Kidney (tissue), 14 donors: ENCODE measurements around the gene GNG14. TPM values are rescaled to one million over a fixed set of nuclear protein-coding genes. Genes with fewer than 3 reads are reported as not detected.
"Not testable (repeated sequence)": the region's sequence is repeated elsewhere in the genome, so short reads cannot be mapped to it uniquely, and the experiment has no call there.

Experiments used
- DNase-seq, 5 donors: peaks; one replicate each; pipeline ENCODE4 v3.0.0-alpha.2; 2013 to 2020
- FAIRE-seq: peaks from 2 replicates; lab custom pipeline; 2012; peaks lifted over from hg19 to GRCh38; lab: Jason Lieb, UNC
- H3K27ac ChIP-seq, 2 donors: one replicate each; pipeline ENCODE4 v1.7.0; 2013; ENCODE audit warnings: low read depth in 2 of 2, low read length in 2 of 2, inconsistent platforms in 1 of 2
- H3K27me3 ChIP-seq: one replicate; pipeline ENCODE4 v1.7.1; 2013; ENCODE audit warnings: low read length, inconsistent platforms; ENCODE audit not compliant: control insufficient read depth, insufficient read depth
- H3K36me3 ChIP-seq, 3 donors: one replicate each; pipeline versions ENCODE4 v1.7.0 to v1.7.1; 2013; ENCODE audit warnings: low read length in 3 of 3, control low read depth in 1 of 3, inconsistent platforms in 1 of 3; ENCODE audit not compliant: insufficient read depth in 3 of 3, control insufficient read depth in 2 of 3
- H3K4me1 ChIP-seq, 3 donors: one replicate each; pipeline versions ENCODE4 v1.7.0 to v1.7.1; 2013; ENCODE audit warnings: low read length in 3 of 3, inconsistent platforms in 1 of 3, low read depth in 1 of 3; ENCODE audit not compliant: control insufficient read depth in 2 of 3, insufficient read depth in 2 of 3
- H3K4me3 ChIP-seq, 3 donors: one replicate each; pipeline versions ENCODE4 v1.7.0 to v1.8.1; 2013; ENCODE audit warnings: low read length in 3 of 3, control low read depth in 1 of 3, inconsistent platforms in 1 of 3
- H3K9ac ChIP-seq, 3 donors: one replicate each; pipeline versions ENCODE4 v1.7.0 to v1.7.1; 2013; ENCODE audit warnings: low read length in 3 of 3, control low read depth in 1 of 3, inconsistent platforms in 1 of 3
- H3K9me3 ChIP-seq, 3 donors: one replicate each; pipeline versions ENCODE4 v1.7.0 to v1.7.1; 2013; ENCODE audit warnings: low read length in 3 of 3, control low read depth in 1 of 3, inconsistent platforms in 1 of 3; ENCODE audit not compliant: control insufficient read depth in 2 of 3, insufficient read depth in 1 of 3
- intact Hi-C: fragments of 100-400 bp; cut with DNase I; formaldehyde crosslinking; loops from one replicate; pipeline ENCODE4 v1.11.1; 2022
- polyA plus RNA-seq: library from polyadenylated mRNA; stranded (reverse); fragments of 350-450 nt; fragmentation: Illumina TruSeq; extraction: RNeasy Lipid Tissue Mini Kit (QIAGEN cat#74804); gene quantifications from one replicate; pipeline ENCODE4 v1.2.3, GENCODE V29; 2014; ENCODE audit warnings: low read depth, low replicate concordance; ENCODE audit not compliant: insufficient read depth
- total RNA-seq: library from RNA; stranded (reverse); fragmentation: NEBNext Ultra II Directional; extraction: Animal tissue kit (Norgen Biotek cat#: 25700); gene quantifications from one replicate; pipeline ENCODE4 v1.2.1, GENCODE V29; 2021
- TF ChIP-seq, protein P1 (sequence below): IDR thresholded peaks from 3 replicates; pipeline ENCODE4 v1.5.1; 2012; ENCODE audit warnings: mild to moderate bottlenecking, moderate library complexity, borderline replicate concordance; ENCODE audit not compliant: insufficient read depth; ENCODE audit errors: extremely low read depth
- donor health status: control.
- donor health status: control.
- donor health status: control.
- donor health status: control.
- donor health status: control.
- donor health status: DM: yes; HTN: yes; CAD: no.
- donor health status: Normal renal cell carcinoma (clear cell type).

Gene GNG14
- total and polyA plus RNA-seq, 2 donors from 2014 or later: not detected

DNA sequence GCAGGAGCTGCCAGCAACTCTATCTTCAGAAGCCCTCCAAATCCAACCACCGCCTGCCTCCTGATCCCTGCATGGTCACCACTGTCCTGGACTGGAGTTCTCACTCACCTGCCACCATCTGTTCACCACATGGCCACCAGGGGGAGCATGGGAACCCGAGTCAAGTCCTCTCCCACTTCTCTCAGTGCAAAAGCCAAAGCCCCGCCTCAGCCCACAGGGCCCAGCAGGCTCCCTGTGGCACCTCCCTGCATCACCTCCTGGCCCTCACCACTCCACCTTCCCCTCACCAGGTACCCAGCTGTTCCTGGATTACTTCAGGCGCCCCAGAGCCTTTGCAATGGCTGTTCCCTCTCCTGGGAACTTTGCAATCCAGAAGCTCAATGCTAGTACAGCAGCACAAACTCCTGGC lies 11.4 kb upstream of the GNG14 start:
- Histone ChIP-seq H3K4me1 (peaks cover 0 to 4% (median 0%) of the 10 kb centered on the region in 3 donors), H3K27ac (no peak overlapping the region), H3K9ac (no peak overlapping the region), H3K4me3 (no peak overlapping the region), H3K36me3 (peaks cover 13 to 44% (median 28%) of the 10 kb centered on the region in 3 donors), H3K9me3 (no peaks in the 10 kb centered on the region), H3K27me3 (no peaks in the 10 kb centered on the region)
- TF ChIP-seq, protein P1, sequence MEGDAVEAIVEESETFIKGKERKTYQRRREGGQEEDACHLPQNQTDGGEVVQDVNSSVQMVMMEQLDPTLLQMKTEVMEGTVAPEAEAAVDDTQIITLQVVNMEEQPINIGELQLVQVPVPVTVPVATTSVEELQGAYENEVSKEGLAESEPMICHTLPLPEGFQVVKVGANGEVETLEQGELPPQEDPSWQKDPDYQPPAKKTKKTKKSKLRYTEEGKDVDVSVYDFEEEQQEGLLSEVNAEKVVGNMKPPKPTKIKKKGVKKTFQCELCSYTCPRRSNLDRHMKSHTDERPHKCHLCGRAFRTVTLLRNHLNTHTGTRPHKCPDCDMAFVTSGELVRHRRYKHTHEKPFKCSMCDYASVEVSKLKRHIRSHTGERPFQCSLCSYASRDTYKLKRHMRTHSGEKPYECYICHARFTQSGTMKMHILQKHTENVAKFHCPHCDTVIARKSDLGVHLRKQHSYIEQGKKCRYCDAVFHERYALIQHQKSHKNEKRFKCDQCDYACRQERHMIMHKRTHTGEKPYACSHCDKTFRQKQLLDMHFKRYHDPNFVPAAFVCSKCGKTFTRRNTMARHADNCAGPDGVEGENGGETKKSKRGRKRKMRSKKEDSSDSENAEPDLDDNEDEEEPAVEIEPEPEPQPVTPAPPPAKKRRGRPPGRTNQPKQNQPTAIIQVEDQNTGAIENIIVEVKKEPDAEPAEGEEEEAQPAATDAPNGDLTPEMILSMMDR: peak; percentile 79
- DNase-seq: peak; percentile 80 to 91 (median 86)
- FAIRE-seq: no peak
- intact Hi-C loops: loop anchor here (10.0 kb wide), 1 partner anchor 118 kb away; the partner anchor contains the start of gene JUNB

DNA sequence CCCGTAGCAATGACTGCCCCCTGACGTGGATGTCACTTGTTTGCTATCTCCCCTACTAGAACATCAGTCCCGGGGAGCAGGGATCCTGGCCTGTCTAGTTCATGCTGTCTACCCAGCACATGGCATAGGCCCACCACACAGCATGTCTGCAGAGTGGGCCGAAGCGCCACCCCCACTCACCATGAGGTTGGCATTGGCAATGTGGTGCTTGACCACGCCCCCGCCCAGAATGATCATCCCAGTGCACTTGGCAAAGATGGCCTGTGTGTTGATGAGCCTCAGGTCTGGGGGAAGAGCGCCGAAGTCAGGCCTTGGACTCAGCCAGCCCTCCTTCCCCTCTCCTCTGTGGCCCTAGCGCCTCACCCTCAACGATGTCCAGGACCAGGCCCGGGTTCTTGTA lies 10.9 kb upstream of the GNG14 start:
- H3K4me3 ChIP-seq: no peak overlapping the region
- intact Hi-C loops: loop anchor here (10.0 kb wide), 1 partner anchor 118 kb away; the partner anchor contains the start of gene JUNB
- H3K9me3 ChIP-seq: no peaks in the 10 kb centered on the region
- TF ChIP-seq, protein P1: no peak
- DNase-seq: no peak
- H3K36me3 ChIP-seq: peaks cover 13 to 44% (median 28%) of the 10 kb centered on the region in 3 donors
- no peak overlapping the region for H3K9ac ChIP-seq
- H3K4me1 ChIP-seq: peaks cover 0 to 4% (median 0%) of the 10 kb centered on the region in 3 donors
- no peak overlapping the region for H3K27ac ChIP-seq
- no peak for FAIRE-seq
- no peaks in the 10 kb centered on the region for H3K27me3 ChIP-seq

DNA sequence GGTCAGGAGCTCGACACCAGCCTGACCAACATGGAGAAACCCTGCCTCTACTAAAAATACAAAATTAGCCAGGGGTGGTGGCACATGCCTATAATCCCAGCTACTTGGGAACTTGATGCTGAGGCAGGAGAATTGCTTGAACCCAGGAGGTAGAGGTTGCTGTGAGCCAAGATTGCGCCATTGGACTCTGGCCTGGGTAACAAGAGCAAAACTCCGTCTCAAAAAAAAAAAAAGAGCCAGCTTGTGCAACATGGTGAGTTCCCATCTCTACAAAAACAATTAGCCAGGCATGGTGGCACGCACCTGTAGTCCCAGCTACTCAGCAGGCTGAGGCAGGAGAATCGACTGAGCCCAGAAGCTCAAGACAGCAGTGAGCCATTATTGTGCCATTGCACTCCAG lies 9.8 kb upstream of the GNG14 start:
- H3K9me3 ChIP-seq, H3K4me3 ChIP-seq, H3K4me1 ChIP-seq, H3K9ac ChIP-seq, FAIRE-seq, DNase-seq, H3K27me3 ChIP-seq, H3K27ac ChIP-seq: not testable (repeated sequence)
- intact Hi-C loops: loop anchor here (10.0 kb wide), 1 partner anchor 117 kb away; the partner anchor contains the start of gene JUNB
- peaks cover 13 to 38% (median 26%) of the 10 kb centered on the region in 3 donors for H3K36me3 ChIP-seq

DNA sequence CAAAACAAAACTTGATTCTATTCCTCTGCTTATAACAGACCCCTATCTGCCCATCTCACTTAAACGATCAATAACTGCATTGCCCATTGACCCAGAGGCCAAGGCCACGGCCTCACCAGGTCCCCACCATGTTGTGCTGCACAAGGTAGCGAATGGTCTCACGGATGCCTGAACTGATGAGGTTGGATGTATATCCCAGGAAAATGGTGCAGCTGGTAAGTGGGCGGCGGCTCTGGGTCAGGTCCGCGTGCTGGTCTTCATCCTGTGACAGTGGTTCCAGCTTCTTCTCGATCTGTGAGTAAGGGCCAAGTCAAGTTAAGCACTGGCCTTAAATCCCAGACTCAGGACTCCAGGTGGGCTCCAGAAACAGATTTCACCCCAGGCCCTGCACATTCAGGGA lies 7.8 kb upstream of the GNG14 start:
- H3K9me3 ChIP-seq: no peaks in the 10 kb centered on the region
- H3K27me3 ChIP-seq: no peaks in the 10 kb centered on the region
- peaks cover 0 to 4% (median 0%) of the 10 kb centered on the region in 3 donors for H3K4me1 ChIP-seq
- TF ChIP-seq, protein P1: no peak
- H3K4me3 ChIP-seq: no peak overlapping the region
- H3K27ac ChIP-seq: no peak overlapping the region
- H3K9ac ChIP-seq: no peak overlapping the region
- no peak for FAIRE-seq
- intact Hi-C loops: no loop called here
- peaks cover 10 to 33% (median 22%) of the 10 kb centered on the region in 3 donors for H3K36me3 ChIP-seq
- no peak for DNase-seq
